A549 (cell line): Measurements from ENCODE around the gene KCNG3.

Source experiments
- POLR2A ChIP-seq: IDR thresholded peaks from 2 replicates; pipeline ENCODE4 v1.6.1; 2012; ENCODE audit warnings: mild to moderate bottlenecking, low read length
- POLR2AphosphoS2 ChIP-seq: conservative IDR thresholded peaks from 2 replicates; pipeline ENCODE4 v1.6.1; 2012; ENCODE audit warnings: low read length, improper control_type of control experiment, inconsistent platforms
- TP53 ChIP-seq: fragments of 250-450 bp; sonication (Bioruptor Pico); IDR thresholded peaks from 2 replicates; pipeline ENCODE4 v1.5.0; 2021; ENCODE audit warnings: mild to moderate bottlenecking, moderate library complexity
- TF ChIP-seq, protein P1 (sequence below): fragments of >200 bp; sonication (Bioruptor Twin); formaldehyde crosslinking; IDR thresholded peaks from 3 replicates; pipeline ENCODE4 v1.5.1; 2016
- TF ChIP-seq, protein P2 (sequence below): fragments of 450-650 bp; IDR thresholded peaks from 2 replicates; pipeline ENCODE4 v1.6.1; 2014; ENCODE audit warnings: antibody characterized with exemption

DNA sequence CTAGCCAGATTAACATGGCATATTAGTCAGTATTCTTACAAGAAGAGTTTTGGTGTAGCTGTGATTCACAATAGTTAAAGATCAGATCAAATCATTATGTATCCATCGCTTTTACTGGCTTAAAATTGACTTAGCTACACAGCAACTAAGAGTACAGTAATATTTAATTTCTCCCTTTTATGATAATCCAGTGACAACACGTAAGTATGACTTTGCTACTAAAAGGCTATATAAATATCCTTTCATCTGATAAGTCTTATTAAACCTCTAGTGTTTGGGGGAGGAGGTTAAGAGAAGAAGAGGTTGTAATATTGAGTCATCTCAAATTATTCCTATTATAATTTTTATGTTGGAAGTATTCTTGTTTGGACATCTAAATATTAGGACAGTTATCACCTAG, 51.0 kb downstream of the KCNG3 start:
- TF ChIP-seq POLR2A (no peak), TP53 (no peak), POLR2AphosphoS2 (no peak)
- TF ChIP-seq, protein P1, sequence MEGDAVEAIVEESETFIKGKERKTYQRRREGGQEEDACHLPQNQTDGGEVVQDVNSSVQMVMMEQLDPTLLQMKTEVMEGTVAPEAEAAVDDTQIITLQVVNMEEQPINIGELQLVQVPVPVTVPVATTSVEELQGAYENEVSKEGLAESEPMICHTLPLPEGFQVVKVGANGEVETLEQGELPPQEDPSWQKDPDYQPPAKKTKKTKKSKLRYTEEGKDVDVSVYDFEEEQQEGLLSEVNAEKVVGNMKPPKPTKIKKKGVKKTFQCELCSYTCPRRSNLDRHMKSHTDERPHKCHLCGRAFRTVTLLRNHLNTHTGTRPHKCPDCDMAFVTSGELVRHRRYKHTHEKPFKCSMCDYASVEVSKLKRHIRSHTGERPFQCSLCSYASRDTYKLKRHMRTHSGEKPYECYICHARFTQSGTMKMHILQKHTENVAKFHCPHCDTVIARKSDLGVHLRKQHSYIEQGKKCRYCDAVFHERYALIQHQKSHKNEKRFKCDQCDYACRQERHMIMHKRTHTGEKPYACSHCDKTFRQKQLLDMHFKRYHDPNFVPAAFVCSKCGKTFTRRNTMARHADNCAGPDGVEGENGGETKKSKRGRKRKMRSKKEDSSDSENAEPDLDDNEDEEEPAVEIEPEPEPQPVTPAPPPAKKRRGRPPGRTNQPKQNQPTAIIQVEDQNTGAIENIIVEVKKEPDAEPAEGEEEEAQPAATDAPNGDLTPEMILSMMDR: no peak
- TF ChIP-seq, protein P2, sequence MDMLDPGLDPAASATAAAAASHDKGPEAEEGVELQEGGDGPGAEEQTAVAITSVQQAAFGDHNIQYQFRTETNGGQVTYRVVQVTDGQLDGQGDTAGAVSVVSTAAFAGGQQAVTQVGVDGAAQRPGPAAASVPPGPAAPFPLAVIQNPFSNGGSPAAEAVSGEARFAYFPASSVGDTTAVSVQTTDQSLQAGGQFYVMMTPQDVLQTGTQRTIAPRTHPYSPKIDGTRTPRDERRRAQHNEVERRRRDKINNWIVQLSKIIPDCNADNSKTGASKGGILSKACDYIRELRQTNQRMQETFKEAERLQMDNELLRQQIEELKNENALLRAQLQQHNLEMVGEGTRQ: no peak
